ENCODE data around the gene NFIB. TPM values are rescaled to one million over a fixed set of nuclear protein-coding genes. Genes with fewer than 3 reads are reported as not detected.

NFIB gene
- total RNA-seq, 1 donor from 2014 or later = 1.5 TPM

DNA sequence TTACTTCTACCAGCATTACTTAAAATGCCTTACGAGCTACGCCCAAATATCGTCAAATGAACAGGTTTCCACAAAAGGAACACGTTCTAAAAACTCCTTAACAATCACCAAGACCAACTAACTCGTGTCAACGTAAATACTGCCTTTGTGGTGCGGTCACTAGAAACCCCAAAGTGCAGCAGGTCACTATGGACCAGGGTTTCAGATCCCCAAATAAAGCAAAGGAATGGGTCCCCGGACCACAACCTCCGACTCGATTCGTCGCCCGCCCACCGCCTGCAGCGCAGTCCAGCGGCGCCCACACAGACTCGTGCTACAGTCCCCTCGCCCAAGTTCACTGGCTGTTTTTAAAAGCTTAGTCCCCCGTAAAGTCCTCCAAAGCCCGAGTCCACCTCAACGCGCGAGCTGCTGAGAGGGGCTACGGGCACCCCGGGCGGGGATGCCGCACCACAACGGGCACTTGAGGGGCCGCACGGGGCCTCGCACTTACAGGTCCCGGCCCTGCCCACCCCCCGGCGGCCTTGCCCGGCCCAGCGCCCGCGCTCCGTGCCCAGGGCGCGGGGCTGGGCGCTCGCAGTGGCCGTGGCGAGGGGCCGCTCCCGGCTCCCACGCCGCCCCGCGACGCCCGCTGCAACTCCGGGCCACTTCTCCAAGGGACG lies 1.1 kb downstream of the NFIB start:
- Mint-ChIP-seq H3K4me3 (ENCODE audit: unreplicated experiment) (peak overlapping the region; percentile 94), H3K36me3 (ENCODE audit: unreplicated experiment) (no peaks in the 10 kb centered on the region), H3K4me1 (ENCODE audit: low read depth, unreplicated experiment) (peaks cover 2% of the 10 kb centered on the region), H3K27ac (ENCODE audit: unreplicated experiment) (no peak overlapping the region), H3K27me3 (ENCODE audit: unreplicated experiment) (peaks cover 22% of the 10 kb centered on the region), H3K9me3 (ENCODE audit: unreplicated experiment) (peaks cover 15% of the 10 kb centered on the region)
- peak; percentile 61 for DNase-seq
- TF ChIP-seq, protein P1, sequence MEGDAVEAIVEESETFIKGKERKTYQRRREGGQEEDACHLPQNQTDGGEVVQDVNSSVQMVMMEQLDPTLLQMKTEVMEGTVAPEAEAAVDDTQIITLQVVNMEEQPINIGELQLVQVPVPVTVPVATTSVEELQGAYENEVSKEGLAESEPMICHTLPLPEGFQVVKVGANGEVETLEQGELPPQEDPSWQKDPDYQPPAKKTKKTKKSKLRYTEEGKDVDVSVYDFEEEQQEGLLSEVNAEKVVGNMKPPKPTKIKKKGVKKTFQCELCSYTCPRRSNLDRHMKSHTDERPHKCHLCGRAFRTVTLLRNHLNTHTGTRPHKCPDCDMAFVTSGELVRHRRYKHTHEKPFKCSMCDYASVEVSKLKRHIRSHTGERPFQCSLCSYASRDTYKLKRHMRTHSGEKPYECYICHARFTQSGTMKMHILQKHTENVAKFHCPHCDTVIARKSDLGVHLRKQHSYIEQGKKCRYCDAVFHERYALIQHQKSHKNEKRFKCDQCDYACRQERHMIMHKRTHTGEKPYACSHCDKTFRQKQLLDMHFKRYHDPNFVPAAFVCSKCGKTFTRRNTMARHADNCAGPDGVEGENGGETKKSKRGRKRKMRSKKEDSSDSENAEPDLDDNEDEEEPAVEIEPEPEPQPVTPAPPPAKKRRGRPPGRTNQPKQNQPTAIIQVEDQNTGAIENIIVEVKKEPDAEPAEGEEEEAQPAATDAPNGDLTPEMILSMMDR (IDR thresholded peaks at IDR 0.05; ENCODE audit: partially characterized antibody, unreplicated experiment) = no peak

DNA sequence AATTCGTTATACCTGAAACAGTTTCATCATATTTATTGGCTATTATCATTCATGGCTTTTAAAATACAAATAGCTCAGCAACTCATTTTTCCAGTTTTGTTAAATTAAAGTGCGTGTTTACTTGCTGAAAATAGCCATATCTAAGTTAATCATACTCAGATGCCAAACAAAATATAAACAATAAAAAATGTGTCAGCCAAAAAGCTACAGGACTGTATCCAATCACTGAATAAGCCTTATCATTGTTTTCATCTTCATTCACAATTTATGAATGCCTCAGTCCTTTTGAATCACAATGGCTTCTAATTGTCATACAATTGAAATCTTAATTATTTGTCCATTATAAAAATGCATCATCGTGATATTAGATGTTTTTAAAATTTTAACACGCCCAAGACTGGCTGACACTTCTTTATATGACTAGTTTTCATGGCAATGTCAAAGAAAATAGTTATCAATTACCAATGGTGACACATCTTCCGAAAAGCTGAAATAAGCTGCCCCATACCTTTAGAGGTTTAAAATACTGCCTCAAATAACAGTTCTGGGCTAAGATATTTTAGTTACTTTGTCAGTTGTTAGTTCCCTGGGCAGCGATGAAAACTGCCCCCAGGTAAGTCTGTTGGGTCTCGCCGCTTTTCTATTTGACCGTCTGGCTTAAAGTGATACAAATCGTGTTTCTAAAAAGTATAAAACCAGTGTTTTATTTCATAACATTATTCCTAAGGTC lies 1.8 kb downstream of the NFIB start:
- no peak for DNase-seq
- peak overlapping the region; percentile 83 for H3K4me3 Mint-ChIP-seq (ENCODE audit: unreplicated experiment)
- peaks cover 15% of the 10 kb centered on the region for H3K9me3 Mint-ChIP-seq (ENCODE audit: unreplicated experiment)
- H3K36me3 Mint-ChIP-seq (ENCODE audit: unreplicated experiment) = no peaks in the 10 kb centered on the region
- H3K27ac Mint-ChIP-seq (ENCODE audit: unreplicated experiment) = no peak overlapping the region
- peaks cover 2% of the 10 kb centered on the region for H3K4me1 Mint-ChIP-seq (ENCODE audit: low read depth, unreplicated experiment)
- peaks cover 16% of the 10 kb centered on the region for H3K27me3 Mint-ChIP-seq (ENCODE audit: unreplicated experiment)
- TF ChIP-seq, protein P1 (IDR thresholded peaks at IDR 0.05; ENCODE audit: partially characterized antibody, unreplicated experiment) = no peak

DNA sequence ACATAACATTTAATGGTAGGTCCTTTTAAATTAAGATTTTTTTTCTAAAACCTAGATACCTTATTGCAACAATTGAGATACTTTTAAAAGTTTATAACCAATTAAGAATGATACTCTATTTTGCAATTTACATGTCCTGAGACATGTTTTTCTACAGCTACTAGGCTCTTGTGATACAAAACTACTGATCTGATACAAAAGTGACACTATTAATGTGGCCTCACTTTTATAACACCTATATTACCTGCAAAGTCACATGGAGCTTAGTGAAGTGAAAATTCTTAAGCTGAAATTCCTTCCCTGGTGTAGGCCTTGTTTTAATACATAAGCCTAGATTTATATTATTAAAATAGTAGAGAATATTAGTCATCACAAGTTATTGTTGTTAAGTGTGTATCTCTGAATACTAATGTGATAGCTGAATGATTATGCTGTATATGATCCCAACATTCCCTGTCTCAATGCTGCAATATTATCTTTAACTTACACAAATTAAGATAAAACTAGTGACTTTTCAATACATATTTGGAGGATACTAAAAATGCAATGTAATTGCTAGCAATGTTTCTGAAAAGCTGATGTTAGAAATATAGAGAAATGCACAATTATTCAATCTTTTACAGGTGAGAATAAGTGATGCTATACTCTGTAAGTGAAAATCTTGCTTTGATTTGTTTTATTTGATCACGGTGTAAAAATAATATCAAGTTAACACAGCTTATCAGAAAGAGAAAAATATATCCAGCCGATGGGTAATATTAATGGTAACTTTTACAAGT lies 2.6 kb downstream of the NFIB start:
- peaks cover 2% of the 10 kb centered on the region for H3K4me1 Mint-ChIP-seq (ENCODE audit: low read depth, unreplicated experiment)
- H3K4me3 Mint-ChIP-seq (ENCODE audit: unreplicated experiment) = no peak overlapping the region
- peaks cover 13% of the 10 kb centered on the region for H3K27me3 Mint-ChIP-seq (ENCODE audit: unreplicated experiment)
- H3K36me3 Mint-ChIP-seq (ENCODE audit: unreplicated experiment) = no peaks in the 10 kb centered on the region
- H3K27ac Mint-ChIP-seq (ENCODE audit: unreplicated experiment) = no peak overlapping the region
- H3K9me3 Mint-ChIP-seq (ENCODE audit: unreplicated experiment) = peaks cover 13% of the 10 kb centered on the region
- TF ChIP-seq, protein P1 (IDR thresholded peaks at IDR 0.05; ENCODE audit: partially characterized antibody, unreplicated experiment) = no peak
- no peak for DNase-seq

- Mint-ChIP-seq H3K4me1 (ENCODE audit: low read depth, unreplicated experiment) (peaks cover 2% of the 10 kb centered on the region), H3K4me3 (ENCODE audit: unreplicated experiment) (no peak overlapping the region), H3K36me3 (ENCODE audit: unreplicated experiment) (no peaks in the 10 kb centered on the region), H3K9me3 (ENCODE audit: unreplicated experiment) (peaks cover 10% of the 10 kb centered on the region), H3K27ac (ENCODE audit: unreplicated experiment) (no peak overlapping the region), H3K27me3 (ENCODE audit: unreplicated experiment) (peaks cover 10% of the 10 kb centered on the region)
- no peak for DNase-seq
- TF ChIP-seq, protein P1 (IDR thresholded peaks at IDR 0.05; ENCODE audit: partially characterized antibody, unreplicated experiment) = no peak
Observed at GRCh38 chr9:14310311-14310710, 3.6 kb downstream of the NFIB start.

All from glutamatergic neuron (in vitro differentiated cells).